GM21723 (cell line): ENCODE results near the gene FANCM.

Experiments
- ATAC-seq: cut with Tn5 transposase; IDR thresholded peaks from one replicate; pipeline ENCODE4 v1.9.1; 2021; ENCODE audit warnings: mild to moderate bottlenecking, moderate library complexity; ENCODE audit not compliant: unreplicated experiment

FANCM gene, protein sequence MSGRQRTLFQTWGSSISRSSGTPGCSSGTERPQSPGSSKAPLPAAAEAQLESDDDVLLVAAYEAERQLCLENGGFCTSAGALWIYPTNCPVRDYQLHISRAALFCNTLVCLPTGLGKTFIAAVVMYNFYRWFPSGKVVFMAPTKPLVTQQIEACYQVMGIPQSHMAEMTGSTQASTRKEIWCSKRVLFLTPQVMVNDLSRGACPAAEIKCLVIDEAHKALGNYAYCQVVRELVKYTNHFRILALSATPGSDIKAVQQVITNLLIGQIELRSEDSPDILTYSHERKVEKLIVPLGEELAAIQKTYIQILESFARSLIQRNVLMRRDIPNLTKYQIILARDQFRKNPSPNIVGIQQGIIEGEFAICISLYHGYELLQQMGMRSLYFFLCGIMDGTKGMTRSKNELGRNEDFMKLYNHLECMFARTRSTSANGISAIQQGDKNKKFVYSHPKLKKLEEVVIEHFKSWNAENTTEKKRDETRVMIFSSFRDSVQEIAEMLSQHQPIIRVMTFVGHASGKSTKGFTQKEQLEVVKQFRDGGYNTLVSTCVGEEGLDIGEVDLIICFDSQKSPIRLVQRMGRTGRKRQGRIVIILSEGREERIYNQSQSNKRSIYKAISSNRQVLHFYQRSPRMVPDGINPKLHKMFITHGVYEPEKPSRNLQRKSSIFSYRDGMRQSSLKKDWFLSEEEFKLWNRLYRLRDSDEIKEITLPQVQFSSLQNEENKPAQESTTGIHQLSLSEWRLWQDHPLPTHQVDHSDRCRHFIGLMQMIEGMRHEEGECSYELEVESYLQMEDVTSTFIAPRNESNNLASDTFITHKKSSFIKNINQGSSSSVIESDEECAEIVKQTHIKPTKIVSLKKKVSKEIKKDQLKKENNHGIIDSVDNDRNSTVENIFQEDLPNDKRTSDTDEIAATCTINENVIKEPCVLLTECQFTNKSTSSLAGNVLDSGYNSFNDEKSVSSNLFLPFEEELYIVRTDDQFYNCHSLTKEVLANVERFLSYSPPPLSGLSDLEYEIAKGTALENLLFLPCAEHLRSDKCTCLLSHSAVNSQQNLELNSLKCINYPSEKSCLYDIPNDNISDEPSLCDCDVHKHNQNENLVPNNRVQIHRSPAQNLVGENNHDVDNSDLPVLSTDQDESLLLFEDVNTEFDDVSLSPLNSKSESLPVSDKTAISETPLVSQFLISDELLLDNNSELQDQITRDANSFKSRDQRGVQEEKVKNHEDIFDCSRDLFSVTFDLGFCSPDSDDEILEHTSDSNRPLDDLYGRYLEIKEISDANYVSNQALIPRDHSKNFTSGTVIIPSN (N-terminal part only)

DNA sequence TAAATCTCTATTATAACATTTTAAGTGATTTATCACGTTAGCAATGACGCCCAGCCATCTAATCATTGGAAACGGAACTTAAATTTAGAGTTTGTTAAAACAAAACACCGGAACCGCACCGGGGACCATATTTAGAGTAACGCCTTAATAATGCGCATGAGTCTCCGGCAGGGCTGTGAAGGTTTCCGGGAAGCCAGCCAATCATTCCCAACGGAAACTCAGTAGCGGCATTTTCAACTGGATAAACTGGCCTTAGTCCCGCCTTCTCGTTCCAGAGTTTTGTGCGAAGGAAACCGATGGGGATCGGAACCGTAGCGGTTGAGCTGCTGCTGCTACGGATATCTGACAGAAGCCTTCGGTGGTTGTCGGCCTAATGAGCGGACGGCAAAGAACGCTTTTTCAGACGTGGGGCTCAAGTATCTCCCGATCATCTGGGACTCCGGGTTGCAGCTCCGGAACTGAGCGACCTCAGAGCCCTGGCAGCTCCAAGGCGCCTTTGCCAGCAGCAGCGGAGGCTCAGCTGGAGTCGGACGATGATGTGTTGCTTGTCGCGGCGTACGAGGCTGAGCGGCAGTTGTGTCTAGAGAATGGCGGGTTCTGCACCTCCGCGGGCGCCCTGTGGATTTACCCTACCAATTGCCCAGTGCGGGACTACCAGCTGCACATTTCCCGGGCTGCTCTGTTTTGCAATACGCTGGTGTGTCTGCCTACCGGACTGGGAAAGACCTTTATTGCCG is at the start of gene FANCM:
Gene FANCM, plus strand, starts transcription at position 272 of the 737 bp plus-strand sequence. Its CDS starts 102 bp downstream, at position 374.
- peak; percentile 46 for ATAC-seq

DNA sequence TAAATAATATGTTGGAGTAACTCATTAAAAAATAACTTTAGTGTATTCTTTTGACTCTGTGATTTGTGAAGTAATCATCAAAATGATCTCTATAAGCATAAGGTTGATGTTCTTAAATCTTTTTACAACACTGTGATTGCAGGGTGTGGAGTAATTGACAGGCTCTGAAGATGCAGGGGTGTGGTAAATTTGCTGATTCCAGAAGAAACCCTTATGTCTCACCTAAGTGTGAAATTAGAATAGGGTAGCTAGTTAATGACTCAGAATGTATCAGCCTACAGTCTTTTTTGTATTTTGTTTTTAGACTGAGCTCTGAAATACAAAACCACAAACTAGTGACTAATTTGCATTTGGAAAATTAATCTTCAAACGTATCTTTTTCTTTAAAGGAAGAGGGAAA is 45.9 kb upstream of the FANCM start:
- ATAC-seq, result peak; percentile 73

DNA sequence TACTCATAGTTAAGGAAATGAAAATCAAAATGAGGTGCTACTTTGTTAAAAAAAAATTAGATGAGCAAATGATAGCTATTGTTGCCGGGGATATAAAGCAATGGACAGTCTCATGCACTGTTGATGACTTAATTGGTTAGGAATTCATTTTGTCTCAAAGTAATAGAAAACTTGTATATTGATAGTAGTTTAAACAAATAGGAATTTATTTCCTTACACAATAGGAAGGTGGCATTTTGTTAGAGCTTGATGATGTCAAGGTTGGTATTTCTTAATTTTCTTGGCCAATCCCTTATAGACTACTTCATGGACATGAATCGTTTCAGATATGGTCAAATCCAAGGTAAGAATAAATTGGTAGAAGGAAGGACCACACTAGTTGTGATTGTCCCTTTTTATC is 44.0 kb upstream of the FANCM start:
- ATAC-seq, result no peak

DNA sequence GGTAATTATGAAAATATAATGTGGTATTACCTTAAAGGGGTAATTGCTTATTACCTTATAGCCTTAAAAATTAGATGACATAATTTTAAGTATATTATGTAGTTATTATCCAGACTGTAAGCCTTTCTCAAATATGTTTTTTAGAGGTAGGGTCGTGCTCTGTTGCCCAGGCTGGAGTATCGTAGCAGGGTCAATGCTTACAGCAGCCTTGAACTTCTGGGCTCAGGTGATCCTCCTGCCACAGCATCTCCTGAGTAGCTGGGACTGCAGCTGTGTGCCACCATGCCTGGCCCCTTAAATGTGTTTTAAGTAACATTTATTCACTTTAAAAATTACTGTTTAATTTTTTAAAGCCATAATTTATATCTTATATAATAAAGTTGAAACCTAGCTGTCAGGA is 41.5 kb upstream of the FANCM start:
- no peak for ATAC-seq

DNA sequence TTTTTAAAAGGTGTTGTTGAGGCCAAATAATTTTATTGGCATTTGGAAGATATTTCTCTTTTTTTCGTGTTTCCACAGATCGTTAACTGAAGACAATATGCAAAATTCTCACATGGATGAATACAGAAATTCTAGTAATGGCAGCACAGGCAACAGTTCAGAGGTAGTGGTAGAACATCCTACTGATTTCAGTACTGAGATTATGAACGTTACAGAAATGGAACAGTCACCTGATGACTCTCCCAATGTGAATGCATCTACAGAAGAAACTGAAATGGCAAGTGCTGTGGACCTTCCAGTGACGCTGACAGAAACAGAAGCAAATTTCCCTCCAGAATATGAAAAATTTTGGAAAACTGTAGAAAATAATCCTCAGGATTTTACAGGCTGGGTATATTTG is 40.6 kb upstream of the FANCM start:
- ATAC-seq, result no peak

DNA sequence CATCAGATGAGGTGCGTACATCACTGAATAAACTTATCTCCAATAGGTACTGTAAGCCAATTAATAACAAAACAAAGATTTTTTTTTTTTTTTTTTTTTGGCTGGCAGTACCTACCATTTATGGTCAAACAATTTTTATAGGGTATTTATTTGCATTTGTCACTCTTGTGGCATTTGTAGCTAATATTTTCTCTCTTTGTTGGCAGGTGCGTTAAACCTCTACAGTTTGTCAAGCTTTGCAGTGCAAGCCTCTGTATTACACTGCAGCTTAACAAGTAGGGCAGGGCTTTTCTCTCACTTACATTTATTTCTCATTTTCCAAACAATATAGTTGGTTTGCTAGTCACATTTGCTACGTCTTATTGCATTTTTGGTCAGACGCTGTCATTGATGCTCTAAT is 39.5 kb upstream of the FANCM start:
- ATAC-seq, result no peak

DNA sequence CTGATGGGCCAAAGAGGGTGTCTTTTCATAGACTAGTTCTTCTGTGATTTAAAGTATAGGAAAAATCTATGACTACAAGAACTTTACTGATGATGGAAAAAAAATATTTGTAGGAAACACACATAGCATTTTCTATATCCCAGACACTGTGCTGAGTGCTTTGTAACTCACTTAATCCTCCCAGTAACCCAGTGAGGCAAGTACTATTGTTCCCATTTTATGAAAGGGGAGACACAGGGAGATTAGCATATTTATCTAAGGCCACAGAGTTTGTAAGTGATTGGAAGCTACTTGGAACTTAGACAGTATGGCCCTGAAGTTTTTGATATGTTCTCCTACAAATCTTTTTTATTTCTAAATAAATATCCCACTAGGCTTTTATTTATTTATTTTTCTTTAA is 31.9 kb upstream of the FANCM start:
- no peak for ATAC-seq

DNA sequence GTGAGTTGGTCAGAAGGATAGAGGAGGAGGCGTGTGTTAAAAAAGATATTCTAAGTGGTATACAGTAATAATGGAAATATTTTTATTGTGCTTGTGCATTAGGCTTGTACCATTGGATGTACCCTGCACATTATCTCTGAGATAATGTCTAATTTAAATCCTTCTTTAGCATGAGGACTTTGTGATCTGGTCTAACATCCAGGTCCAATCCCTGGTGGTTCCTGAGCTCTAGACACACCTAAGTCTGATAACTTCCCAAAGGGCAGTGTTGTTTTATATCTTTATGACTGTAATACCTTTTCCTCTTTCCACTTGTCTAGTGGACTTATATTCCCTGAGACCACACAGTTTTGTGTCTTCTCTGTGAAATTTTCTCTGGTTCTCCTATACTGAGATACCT is 31.2 kb upstream of the FANCM start:
- ATAC-seq, result no peak

DNA sequence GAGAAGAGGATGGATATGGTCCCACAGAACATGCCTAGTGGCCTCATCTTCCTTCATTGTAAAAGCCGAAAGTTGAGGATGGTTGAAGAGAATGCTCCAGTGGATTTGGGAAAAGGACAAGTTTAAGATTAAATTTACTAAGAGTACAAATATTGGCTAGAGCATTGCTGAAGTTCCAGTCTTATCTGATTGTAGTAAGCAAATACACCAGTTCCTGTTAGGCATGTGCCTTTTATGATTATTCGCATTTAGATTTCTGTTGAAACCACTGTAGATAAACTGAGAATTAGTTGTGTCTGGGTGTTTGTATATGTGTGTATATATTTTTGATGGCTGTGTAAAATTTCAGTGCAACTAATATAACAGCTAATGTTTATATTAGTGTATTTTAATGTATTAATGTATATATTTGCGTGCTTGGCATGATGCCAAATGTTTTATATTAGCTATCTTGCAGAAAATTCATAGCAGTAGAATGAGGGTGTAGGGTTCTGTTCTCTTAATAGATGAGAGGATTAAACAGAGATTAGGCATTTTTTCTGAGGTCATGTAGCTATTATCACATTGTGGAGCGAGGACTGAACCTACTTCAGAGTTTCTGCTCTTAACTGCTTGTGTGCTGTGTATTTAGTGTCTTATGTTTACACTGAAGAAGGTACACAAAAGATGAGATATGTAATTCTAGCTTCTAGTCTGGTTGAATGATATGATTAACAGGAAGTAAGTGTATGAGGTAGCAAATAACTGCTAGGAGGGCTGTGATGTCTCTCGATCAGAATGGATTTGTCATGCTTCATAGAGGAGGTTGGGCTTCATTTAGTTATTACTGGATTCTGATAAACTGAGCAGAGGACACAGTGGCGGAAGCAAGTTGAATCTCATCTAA is 22.6 kb upstream of the FANCM start:
- ATAC-seq, result no peak

DNA sequence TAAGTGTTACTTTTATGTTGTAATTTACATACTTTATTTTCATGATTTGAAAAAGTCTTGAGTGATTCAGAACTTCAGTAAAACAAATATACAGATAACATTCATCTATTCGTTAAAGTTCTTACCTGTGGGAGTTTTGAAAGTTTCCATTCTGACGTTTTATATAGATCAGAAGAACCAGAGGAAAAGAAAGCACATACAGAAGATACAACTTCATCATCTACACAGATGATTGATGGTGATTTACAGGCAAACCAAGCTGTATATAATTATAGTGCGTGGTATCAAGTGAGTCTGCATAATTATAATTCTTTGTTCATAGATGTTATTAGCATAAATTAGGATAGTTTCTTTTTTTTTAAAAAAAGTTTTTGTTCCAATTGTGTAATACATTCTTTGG is 21.4 kb upstream of the FANCM start:
- ATAC-seq, result no peak

DNA sequence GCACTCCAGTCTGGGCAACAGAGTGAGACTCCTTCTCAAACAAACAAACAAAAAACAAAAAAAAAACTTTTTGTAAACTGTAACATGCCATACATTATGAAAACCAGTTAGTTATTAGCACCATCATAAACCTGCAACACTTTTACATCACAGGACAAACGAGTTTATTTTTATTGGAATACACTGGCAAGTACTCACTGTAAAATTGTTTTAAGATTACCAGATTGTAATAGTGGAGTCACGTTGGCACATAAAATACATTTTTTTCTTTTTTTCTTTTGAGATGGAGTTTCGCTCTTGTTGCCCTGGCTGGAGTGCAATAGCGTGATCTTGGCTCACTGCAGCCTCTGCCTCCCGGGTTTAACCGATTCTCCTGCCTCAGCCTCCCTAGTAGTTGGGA is 17.1 kb upstream of the FANCM start:
- ATAC-seq, result no peak

DNA sequence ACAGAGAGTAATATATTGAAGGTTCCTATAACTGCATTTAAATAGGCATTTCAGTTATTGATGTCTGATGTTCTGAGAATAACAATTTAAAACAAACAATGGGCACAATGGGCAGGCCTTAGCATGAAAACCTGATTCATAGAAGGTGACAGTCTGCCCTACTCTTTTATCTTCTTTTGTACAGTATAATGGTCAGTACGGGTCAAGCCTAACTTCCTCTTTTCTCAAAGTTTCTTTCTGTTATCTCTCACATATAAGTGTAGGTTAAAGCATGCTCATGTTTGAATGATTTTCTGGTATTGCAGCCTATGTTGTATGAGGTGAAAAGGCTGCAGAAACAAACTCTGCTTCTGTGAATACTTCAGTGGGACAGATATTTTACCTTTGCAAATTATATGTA is 15.6 kb upstream of the FANCM start:
- ATAC-seq, result no peak

DNA sequence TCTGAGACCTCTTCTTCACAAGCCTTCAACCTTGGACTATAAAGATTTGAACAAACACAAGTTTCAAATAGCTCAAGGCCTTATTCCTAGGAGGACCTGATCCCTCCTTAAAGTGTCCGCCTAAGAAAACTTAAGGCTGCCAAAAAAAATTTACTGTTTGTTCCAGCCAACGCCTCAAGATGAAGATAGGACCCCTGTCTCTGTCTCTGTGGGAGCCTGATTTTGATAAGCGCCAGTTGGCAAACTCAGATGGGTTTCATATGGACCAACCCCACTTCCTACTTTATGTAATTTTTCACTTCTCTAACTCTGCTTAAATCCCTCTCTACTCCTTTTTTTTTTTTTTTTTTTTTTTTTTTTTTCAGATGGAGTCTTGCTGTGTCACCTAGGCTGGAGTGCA is 12.5 kb upstream of the FANCM start:
- no peak for ATAC-seq

DNA sequence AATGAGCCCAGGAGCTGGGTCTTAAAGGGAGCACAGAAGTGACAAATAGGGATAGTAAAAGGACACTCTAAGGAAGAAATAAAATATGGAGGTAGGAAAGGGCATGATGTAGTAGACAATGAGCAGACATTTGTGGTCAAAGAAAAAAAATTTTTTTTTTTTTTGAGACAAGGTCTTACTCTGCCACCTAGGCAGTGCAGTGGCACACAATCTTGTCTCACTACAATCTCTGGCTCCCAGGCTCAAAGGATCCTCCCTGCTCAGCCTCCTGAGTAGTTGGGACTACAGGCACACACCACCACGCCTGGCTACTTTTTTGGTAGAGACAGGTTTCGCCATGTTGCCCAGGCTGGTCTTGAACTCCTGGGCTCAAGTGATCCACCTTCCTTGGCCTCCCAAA is 10.0 kb upstream of the FANCM start:
- no peak for ATAC-seq

DNA sequence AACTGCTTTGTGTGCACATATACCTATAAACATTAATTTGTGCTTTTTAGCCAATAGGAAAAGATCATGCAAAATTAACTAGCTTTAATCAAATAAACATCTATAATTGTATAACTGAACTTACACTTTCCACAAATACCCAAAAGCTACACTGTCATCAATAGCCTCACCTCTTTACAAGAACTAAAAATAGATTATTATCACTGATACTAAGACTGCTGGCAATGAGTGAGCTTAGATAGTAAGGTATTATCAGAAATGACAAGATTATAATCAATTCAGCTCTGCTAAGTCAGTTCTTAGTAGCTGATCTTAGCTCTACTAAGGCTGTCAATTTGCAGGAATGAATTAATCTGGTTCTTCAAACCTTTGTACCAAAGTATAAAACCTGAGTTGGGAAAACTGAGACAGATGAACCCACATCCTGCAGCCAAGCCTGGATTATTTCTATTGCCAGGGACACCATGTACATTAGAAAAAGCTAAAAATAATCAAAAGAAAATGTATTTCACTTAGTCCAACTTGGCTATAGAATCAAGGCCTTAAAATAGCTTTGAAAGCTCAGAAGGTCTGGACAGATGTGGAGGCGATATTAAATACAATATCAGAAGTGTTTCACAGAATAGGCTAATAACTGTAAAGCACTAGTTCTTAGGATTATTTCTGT is 6.6 kb upstream of the FANCM start:
- ATAC-seq, result no peak

DNA sequence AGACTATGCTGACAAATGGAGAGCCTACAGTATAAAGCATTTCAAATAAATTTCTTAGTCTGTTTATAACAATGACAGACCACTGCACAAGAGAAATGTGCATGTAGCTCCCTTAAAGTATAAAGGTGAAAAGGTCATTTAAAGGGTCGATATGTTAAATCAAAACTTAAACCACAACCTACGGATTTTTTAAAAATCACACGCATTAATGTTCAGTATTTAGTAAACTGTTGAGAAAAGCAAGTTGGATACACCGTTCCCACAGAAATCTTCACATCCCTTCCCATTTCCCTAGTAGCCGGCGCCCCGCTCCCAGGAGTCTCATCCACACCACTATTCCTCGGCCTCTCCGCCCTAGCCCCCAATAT is 2.1 kb upstream of the FANCM start:
- no peak for ATAC-seq

DNA sequence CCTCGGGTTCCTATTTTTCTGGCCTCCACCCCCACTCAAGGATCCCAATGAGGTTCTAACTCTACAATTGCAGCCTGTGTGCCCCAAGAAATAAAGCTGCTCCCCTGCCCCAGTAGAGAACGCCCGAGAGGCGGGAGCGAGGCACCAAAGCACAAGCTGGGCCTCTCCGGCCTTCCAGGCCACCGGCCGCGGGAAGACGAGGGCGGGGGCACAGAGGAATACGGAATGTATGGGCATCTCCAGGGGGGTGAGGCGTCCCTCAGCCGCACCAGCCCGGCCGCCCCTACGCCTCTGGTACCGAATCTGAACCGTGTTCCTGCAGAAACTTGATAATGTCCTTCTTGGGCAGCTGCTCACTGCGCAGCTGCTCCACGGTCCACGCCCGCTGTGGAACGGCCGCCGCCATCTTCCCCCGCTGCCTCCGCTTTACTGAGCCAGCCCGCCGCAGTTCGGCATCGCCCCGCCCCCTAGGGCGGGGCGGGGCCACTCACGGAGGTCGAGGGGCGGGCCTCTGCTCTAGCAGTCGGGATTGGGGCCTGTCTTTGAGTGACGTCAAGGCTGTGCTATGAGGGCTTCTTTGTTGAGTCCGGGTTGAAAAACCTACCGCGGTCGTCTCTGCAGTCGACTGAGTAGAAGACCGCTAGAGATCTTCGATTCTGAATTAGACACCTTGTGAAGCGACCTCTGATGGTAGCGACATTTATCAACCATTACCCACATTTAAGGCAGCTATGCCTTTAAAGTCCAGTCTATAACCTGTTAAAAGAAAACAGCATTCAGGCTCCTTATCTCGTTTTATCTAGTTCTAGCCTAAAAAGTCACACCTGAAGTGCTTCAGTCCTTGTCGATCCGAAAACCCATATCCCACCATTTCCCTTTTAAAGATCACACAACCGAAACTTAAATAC is 1.4 kb upstream of the FANCM start, which contains the start of gene FKBP3:
Gene FKBP3, minus strand, starts transcription at position 431 of the 908 bp plus-strand sequence. Its CDS starts 25 bp downstream, at position 406.
- peak; percentile 91 for ATAC-seq

DNA sequence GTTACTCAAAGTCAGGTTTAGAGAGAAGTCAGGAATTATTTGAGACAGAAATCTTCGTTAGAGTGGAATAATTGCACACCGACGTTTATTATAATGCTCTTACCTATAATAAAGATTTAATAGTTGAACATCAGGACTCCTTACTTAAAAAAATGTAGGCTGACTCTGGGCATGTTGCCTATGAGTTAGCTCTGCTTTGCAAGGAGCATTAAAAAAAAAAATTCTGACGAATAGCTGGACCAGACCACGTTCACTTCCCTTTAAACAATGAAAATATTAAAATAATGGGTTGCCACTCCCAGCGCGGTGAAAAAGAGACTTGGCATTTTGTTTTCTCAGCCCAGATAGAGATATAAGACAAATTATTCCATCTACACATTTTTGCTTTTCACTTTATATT is 574 bp upstream of the FANCM start:
- ATAC-seq, result no peak
